Retina (tissue), 1 donor: Measurements from ENCODE around the gene COL4A2.

Experiments used
- DNase-seq: peaks from one replicate; pipeline ENCODE4 v3.0.0-alpha.2; 2016

Gene COL4A2

GRCh38 chr13:110291286-110291685 is 15.8 kb upstream of the COL4A2 start:
- no peak for DNase-seq

GRCh38 chr13:110293037-110293436 is 14.0 kb upstream of the COL4A2 start:
- no peak for DNase-seq

- no peak for DNase-seq
Measured at GRCh38 chr13:110293649-110294048, 13.4 kb upstream of the COL4A2 start.

GRCh38 chr13:110294146-110294545 is 12.9 kb upstream of the COL4A2 start:
- DNase-seq: no peak

GRCh38 chr13:110294622-110295021 is 12.5 kb upstream of the COL4A2 start:
- no peak for DNase-seq

GRCh38 chr13:110297011-110297410 is 10.1 kb upstream of the COL4A2 start:
- no peak for DNase-seq

GRCh38 chr13:110297766-110298504 is 9.1 kb upstream of the COL4A2 start:
- DNase-seq: no peak

- DNase-seq: no peak
Measured at GRCh38 chr13:110298505-110299282, 8.4 kb upstream of the COL4A2 start.

GRCh38 chr13:110299283-110299840 is 7.7 kb upstream of the COL4A2 start:
- DNase-seq: no peak

GRCh38 chr13:110300090-110300815 is 6.8 kb upstream of the COL4A2 start:
- no peak for DNase-seq

GRCh38 chr13:110301083-110301482 is 6.0 kb upstream of the COL4A2 start:
- DNase-seq: no peak

- DNase-seq: no peak
Measured at GRCh38 chr13:110301606-110302553, 5.2 kb upstream of the COL4A2 start.

GRCh38 chr13:110302997-110303396 is 4.1 kb upstream of the COL4A2 start:
- DNase-seq: no peak

- no peak for DNase-seq
Measured at GRCh38 chr13:110303644-110304043, 3.4 kb upstream of the COL4A2 start.

GRCh38 chr13:110304256-110304655 is 2.8 kb upstream of the COL4A2 start:
- DNase-seq: no peak

- no peak for DNase-seq
Measured at GRCh38 chr13:110305001-110305400, 2.1 kb upstream of the COL4A2 start.

GRCh38 chr13:110305544-110305943 is 1.5 kb upstream of the COL4A2 start:
- no peak for DNase-seq

- DNase-seq: peak; percentile 52
Measured at GRCh38 chr13:110305949-110306339, 1.1 kb upstream of the COL4A2 start.

- peak; percentile 81 for DNase-seq
Measured at GRCh38 chr13:110306340-110306959, 634 bp upstream of the COL4A2 start.

- DNase-seq: peak; percentile 87
Measured at GRCh38 chr13:110307767-110308655, 927 bp downstream of the COL4A2 start.
